Skeletal muscle tissue (tissue), 4 donors: ENCODE data around the gene TMBIM4. TPM values are rescaled to one million over a fixed set of nuclear protein-coding genes. Genes with fewer than 3 reads are reported as not detected.

Experiments
- H3K27ac ChIP-seq: one replicate; pipeline ENCODE4 v1.7.0; 2013; ENCODE audit warnings: mild to moderate bottlenecking, low read depth, low read length, inconsistent platforms
- H3K27me3 ChIP-seq, 3 donors: one replicate each; pipeline ENCODE4 v1.7.0; 2013; ENCODE audit warnings: low read length in 3 of 3; ENCODE audit not compliant: control insufficient read depth in 3 of 3, insufficient read depth in 3 of 3
- H3K36me3 ChIP-seq, 3 donors: one replicate each; pipeline ENCODE4 v1.7.0; 2013; ENCODE audit warnings: low read length in 3 of 3; ENCODE audit not compliant: control insufficient read depth in 3 of 3, insufficient read depth in 3 of 3
- H3K4me1 ChIP-seq, 3 donors: one replicate each; pipeline ENCODE4 v1.7.0; 2013; ENCODE audit warnings: low read length in 3 of 3, mild to moderate bottlenecking in 3 of 3; ENCODE audit not compliant: control insufficient read depth in 3 of 3, insufficient read depth in 3 of 3
- H3K4me3 ChIP-seq, 3 donors: one replicate each; pipeline ENCODE4 v1.7.0; 2013; ENCODE audit warnings: low read length in 3 of 3
- H3K9ac ChIP-seq, 3 donors: one replicate each; pipeline ENCODE4 v1.7.0; 2013; ENCODE audit warnings: low read length in 3 of 3, mild to moderate bottlenecking in 3 of 3, moderate library complexity in 2 of 3, low read depth in 1 of 3
- H3K9me3 ChIP-seq, 3 donors: one replicate each; pipeline ENCODE4 v1.7.0; 2013; ENCODE audit warnings: low read length in 3 of 3; ENCODE audit not compliant: control insufficient read depth in 3 of 3
- total RNA-seq: library from RNA; depleted of rRNA; stranded (reverse); fragments of >200 nt; gene quantifications from one replicate; pipeline ENCODE4 v1.2.3, GENCODE V29; 2014
- donor health status: Osteomylitis.

TMBIM4 gene
- total RNA-seq, 1 donor from 2014 or later = 28.7 TPM

GRCh38 chr12:66085998-66086397 lies 83.8 kb downstream of the TMBIM4 start:
- Histone ChIP-seq H3K27me3 (no peaks in the 10 kb centered on the region), H3K9me3 (peaks cover 0 to 2% (median 0%) of the 10 kb centered on the region in 3 donors), H3K4me3 (no peak overlapping the region), H3K4me1 (no peaks in the 10 kb centered on the region), H3K36me3 (no peaks in the 10 kb centered on the region), H3K27ac (no peak overlapping the region), H3K9ac (no peak overlapping the region)

Other genes with a start within 250 kb of the TMBIM4 start
- gene LLPH, start 39.2 kb downstream of the TMBIM4 start, total RNA-seq = 2.6 TPM
- 11.0 TPM for gene IRAK3, start 19.2 kb upstream of the TMBIM4 start, total RNA-seq
- 2.6 TPM for gene HELB, start 132.5 kb upstream of the TMBIM4 start, total RNA-seq